H54 (cell line): ENCODE results near the gene DPP6.
"Not testable (repeated sequence)": the region's sequence is repeated elsewhere in the genome, so short reads cannot be mapped to it uniquely, and the experiment has no call there.

ENCODE experiments used
- DNase-seq: peaks from one replicate; pipeline ENCODE4 v3.0.0; 2011; ENCODE audit warnings: low spot score, mixed read lengths; ENCODE audit not compliant: insufficient read length
- FAIRE-seq: peaks from 3 replicates; lab custom pipeline; 2011; peaks lifted over from hg19 to GRCh38; lab: Jason Lieb, UNC
- POLR2A ChIP-seq: IDR thresholded peaks from 2 replicates; pipeline ENCODE4 v1.6.1; 2011; ENCODE audit warnings: low read depth, mild to moderate bottlenecking, low read length

Gene DPP6

DNA sequence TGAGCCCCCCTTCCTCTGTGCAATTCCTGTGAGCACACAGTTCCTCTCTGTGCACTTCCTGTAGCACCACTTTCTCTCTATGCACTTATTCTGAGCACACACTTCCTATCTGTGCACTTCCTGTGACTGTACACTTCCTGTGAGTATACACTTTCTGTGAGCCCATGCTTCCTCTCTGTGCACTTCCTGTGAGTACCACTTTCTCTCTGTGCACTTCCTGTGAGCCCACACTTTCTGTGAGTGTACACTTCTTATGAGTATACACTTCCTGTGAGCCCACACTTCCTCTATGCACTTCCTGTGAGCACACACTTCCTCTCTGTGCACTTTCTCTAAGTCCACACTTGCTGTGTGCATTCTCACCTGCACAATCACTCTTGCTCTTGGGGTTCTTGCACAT lies 83.4 kb downstream of the DPP6 start:
- FAIRE-seq, DNase-seq: not testable (repeated sequence)

DNA sequence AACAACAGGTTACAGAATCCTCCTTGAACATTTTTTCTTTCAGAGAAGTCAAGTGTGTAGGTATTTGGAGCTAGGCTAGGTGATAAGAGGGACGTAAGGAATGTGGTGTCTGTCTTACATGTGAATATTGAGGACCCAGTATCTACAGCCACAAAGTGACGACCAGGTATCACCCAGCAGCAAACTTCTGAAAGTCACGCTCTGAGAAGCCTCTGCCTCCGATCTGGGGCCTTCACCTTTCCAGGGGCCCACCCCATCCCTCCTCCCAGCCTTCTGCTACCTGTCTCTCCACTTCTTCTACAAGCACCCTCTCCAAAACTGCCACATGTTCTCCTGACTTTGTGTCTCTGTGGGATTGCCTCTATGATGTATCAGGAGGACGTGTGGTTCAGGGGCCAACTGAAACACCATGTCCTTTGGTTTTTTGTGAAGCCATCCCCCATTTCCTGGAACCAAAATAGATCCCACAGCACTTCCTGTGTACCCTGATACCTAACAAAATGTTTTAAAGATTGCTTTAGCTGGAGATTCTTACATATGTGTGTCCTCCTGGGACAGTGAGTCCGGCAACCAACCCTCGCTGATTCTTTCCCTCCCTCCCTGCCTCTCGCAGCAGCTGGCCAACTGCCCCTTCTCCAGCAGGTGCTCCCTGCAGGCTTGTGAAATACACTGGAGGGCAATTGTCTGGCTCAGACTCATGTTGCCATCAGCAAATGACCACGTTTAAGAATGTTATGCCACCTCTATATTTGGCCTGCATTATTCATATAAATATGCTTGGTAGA lies 93.9 kb downstream of the DPP6 start:
- not testable (repeated sequence) for FAIRE-seq, DNase-seq

DNA sequence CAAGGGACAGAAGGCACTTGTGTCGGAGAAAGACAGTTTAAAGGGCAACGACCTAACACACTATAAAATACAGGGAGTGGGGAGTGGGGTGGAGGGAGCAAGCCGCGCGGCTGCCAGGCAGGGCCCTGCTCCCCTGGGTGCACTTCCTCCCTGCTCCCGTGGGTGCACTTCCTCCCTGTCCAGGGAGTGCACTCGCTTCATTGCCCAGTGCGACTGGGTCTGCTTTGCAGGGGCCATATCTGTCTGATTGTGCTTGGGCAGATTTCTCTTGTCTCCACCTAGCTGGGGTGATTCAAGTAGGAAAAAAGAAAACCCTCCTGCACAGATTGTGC lies 94.5 kb downstream of the DPP6 start:
- not testable (repeated sequence) for FAIRE-seq

DNA sequence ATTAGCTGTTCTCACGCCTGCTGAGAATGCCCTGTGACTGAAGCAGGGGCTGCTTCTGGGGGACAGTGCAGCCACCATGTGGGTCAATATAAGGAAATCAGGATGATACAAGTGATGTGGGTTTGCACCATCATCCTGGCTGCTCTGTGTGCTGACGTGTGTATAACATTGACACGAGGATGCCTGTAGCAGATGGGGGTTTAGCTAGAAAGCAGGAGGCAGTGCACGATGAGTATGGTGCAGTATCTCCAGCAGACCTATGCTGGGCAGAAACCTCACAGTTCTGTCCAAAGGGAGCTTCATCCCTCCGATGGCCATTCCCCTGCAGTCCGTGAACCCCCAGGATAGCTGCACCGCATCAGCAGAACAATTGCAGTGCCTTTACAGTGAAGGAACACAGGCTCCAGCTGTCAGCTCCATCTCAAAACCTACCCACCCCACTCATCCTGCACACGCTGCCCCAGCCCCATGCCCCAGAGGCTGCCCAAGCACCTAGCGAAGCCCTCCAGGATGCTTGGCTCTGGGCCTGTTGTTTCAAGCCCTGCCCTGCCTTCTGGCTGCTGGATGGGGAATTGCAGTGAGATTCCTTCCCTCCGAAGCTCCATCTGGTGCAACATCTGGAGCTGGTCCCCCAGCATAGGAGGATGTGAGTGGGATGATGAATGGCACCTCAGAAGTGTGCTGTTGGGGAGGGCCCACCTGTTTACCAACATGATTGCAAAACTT lies 96.8 kb downstream of the DPP6 start:
- not testable (repeated sequence) for FAIRE-seq

More for the DNA sequence above, 94.5 kb downstream of the DPP6 start:
- not testable (repeated sequence) for DNase-seq

DNA sequence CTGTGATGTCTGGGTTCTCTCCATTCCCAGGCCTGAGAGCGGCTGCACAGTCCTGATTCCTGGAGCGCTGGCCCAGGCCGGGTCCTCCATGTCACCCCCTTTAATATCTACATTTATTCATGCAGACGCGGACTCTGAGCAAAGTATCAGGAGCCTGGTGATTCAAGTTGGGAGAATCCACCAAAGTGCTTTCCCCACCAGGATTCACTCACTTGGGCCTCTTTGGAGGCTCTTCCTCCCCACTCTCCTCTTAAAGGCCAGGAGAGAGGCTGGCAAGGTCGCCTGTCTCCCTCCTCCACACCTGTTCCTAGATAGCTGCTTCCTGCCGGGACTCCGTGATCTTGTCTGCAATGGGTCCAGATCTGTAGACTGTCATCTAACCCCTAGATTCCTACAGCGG lies 98.5 kb downstream of the DPP6 start:
- FAIRE-seq, DNase-seq: not testable (repeated sequence)

More for the DNA sequence above, 96.8 kb downstream of the DPP6 start:
- DNase-seq: not testable (repeated sequence)

DNA sequence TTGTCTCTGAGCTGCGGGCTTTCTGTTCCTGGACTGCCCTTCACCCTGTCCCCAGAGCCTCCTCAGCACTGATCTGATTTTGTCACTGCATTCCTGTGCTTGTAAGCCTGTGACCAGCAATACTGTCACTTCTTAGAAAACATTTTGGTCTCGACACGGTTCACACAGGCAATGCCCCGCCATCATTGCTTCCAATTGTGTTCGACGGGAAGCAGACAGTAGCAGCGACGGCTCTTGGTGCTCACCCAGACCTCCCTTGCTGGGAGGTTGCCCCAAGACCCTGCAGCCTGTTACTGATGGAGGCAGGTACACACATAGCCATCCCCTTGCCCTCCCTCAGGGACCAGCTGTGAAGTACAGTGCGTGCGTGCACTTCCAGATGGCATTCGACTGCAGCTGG lies 99.1 kb downstream of the DPP6 start:
- not testable (repeated sequence) for FAIRE-seq, DNase-seq

DNA sequence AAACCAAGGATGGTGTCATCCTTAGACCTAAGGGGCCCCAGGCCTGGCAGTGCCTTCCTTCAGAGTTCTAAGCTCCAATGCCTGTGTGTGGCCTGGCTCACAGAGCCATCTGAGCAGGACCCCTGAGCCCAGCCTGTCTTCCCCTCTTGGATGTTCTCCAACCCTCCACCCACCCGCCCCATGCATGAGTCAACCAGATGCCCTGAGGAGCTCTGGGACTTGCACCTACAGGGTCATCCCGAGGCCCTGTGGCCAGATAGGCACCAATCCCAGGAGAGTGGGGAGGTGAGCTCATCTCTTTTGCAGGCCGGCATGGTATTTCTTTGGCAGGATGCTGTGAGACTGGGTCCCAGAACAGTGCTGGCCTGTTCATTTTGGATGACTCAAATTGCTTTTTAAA lies 103.7 kb downstream of the DPP6 start:
- FAIRE-seq, DNase-seq: not testable (repeated sequence)

DNA sequence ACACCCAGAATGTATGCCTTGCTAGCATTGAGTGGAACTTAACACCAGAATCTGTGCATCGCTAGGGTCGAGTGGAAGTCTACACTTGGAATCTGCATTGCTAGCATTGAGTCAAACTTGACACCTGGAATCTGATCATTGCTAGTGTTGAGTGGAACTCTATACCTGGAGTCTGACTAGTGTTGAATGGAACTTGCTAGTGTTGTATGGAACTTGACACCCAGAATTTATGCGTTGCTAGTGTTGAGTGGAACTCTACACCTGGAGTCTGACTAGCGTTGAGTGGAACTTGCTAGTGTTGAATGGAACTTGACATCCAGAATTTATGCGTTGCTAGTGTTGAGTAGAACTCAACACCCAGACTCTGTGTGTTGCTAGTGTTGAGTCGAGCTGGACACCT lies 110.7 kb downstream of the DPP6 start:
- FAIRE-seq, DNase-seq: not testable (repeated sequence)

DNA sequence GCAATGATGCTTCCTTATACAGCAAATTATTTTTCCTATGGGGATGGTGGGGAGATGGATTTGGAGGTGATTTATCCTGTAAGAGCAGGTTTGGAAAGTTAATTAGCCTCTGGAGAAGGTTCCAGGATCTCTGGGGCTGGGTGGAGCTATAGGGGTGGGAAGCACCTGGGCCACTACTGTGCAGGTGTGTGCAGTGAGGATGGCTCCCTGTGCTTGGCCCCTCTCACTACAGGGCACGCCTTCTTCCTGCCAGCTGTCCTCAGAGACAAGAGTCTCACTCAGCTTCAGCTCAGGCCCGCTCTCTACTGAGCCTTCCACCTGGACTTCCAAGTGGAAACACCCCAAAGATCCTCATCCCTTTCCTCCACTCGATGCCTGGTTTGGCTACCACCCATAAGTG lies 111.4 kb downstream of the DPP6 start:
- DNase-seq, FAIRE-seq: not testable (repeated sequence)

DNA sequence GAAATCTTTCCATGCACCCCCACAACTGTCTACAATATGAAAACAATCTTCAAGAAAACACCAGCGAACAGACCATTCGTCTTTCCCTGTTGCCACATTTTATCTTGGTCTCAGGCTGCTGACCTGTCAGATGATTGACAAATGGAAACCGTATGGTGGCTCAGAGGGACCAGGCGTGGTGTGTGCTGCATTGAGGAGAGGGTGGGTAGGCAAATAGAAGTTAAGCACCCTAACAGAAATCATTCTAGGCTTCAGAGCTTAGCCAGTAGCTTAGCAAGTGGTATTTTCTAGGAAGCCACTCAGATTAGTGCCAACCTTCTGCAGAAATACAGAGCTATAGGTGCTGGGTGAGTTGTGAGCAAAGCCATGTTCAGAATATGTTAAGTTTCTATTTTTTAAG lies 114.9 kb downstream of the DPP6 start:
- DNase-seq (no peak), FAIRE-seq (no peak)
- no peak for TF ChIP-seq POLR2A

DNA sequence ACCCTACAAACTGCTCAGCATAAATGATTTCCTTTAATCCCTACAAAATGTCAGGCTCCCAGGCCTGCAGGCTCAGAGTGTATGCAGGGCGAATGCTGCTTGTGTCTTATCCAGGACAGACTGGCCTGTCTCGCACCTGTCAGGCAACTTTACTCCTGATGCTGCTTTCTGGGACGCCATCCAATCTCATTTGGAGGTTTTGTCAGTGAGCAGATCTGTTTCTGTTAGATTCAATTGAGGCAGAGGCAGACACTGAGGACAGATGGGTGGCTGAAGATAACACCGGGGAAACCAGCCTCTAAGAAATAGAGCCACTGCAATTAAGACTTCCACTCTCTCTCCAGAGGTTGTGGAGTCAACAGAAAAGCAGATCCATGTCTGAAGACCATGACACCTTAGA lies 115.6 kb downstream of the DPP6 start:
- TF ChIP-seq POLR2A: no peak
- no peak for FAIRE-seq
- no peak for DNase-seq

DNA sequence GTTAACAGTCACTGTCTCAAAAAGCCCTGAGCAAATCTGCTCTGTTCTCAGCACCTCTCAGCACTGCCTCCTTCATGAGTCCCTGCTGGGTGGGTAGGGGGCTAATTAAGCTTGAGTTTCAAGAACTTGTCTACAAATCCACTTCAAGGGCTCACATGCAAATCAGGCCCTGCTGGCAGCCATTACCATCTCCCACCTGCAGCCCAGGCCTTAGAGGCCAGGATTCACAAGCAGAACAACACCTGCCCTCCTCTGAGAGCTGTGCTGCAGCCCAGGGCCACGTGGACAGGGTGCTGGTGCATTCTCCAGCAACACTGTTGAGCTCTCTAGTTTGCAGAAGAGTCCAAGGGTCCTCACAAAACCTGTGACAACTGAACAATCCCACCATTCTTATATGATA lies 119.2 kb downstream of the DPP6 start:
- DNase-seq: no peak
- FAIRE-seq: no peak
- TF ChIP-seq POLR2A: no peak

DNA sequence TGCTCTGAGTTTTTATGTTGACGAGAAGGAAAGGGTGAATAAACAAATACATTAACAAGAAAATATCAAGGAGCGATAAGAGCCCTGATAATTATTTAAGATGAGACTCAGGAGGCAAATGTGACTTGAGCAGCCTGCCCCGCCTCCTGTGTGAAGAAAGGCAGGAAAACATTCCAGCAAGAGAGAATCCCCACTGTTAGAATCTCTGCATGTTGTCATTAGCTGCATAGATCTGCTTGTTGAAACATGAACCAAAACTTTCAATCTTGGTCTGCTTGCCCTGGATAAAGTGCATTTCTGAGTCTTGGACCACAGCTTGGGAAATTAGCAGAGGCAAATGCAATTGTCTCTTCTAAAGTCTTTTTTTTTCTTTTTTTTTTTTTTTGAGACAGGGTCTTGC lies 120.0 kb downstream of the DPP6 start:
- no peak for DNase-seq
- no peak for FAIRE-seq
- TF ChIP-seq POLR2A: no peak

DNA sequence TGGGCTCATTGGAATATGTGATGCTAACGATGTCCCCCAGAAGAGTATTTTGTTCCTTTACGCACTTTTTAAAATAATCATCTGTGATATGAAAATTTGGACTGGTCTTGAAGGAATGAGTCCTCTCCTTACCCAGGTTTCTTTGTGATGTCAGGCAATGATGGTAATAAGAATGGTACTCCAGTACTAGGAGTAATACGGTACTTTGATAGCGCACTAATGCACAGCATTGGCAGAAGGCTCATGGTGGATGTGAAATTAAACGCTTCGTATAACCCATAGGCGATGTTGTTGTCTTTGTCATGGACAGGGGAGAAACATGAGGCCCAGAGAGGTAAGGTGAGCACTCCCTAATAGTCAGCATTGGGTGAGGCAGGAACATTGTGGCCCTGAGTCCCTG lies 125.4 kb downstream of the DPP6 start:
- DNase-seq: no peak
- no peak for TF ChIP-seq POLR2A
- FAIRE-seq: no peak

DNA sequence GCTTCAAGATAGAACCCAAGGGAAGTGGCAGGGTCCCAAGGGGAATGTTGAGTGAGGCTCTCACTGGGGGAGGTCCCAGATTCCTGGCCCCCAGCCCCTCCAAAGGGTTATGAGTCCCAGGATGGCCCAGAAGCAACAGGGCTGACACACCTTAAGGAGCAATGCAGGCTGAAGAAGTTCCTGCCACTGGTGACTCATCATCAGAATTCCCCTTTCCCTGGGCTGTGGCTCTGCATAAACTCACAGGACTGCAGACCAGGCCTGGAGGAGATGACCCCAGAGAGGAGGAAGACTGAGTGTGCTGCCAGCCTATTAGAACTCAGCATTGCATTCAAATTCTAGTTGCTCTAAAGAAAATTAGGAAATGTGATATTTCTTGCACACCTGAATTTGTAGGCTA lies 126.7 kb downstream of the DPP6 start:
- TF ChIP-seq POLR2A: no peak
- no peak for DNase-seq
- no peak for FAIRE-seq
